Measurements from ENCODE around the gene TMEM151B. TPM values are rescaled to one million over a fixed set of nuclear protein-coding genes. Genes with fewer than 3 reads are reported as not detected.

TMEM151B gene
- total and polyA plus RNA-seq, 2 of the 13 experiments (the other 11 are each of a cell fraction or from before 2014, with no cell fraction given): not detected

DNA sequence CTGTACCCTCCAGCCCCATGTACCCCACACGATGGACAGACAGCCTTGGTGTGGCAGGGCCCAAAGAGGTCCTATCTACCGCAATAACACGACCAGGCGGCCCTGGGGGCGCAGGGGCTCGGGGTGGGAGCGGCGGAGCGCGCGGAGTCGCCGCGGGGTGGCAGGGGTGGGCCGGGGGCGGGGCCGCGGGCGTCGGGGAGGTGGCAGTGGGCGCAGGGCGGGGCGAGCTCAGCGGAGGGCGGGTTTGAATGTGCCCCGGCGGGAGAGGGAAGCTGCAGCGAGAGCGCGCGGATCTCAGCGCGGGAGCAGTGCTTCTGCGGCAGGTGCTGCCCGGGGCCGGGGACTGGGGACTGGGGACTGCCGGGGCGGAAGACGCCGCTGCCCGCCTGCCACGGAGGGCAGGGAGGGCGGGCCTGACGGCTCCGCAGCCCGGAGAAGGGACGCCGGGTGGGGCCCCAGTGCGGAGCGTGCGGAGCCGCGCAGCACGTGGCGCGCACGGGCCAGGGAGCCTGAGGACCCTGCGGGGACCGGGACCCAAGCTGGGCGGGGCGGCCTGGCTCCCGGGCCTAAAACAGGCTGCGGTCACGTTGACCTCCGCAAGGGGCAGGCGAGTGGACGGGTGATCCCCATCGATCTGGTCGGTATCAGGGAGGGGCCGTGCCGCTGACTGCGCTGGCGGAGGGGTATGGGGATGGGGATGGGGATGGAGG lies 46.8 kb upstream of the TMEM151B start, which contains the start of gene SLC29A1 (continued):
- TF ChIP-seq CEBPZ (IDR thresholded peaks at IDR 0.05; ENCODE audit: low read length) (no peak), ZNF629 (CRISPR knock-in tag; conservative IDR thresholded peaks at IDR 0.05) (0 out of 2 replicates have a peak, but pooled peaks have one; percentile 34), HES4 (CRISPR knock-in tag; IDR thresholded peaks at IDR 0.05; ENCODE audit: borderline replicate concordance) (peak; percentile 75; the same call in 1 of the 2 replicates), GFI1 (CRISPR knock-in tag; IDR thresholded peaks at IDR 0.05; ENCODE audit: borderline replicate concordance) (peak; percentile 47; the same call in 1 of the 2 replicates), ZSCAN21 (CRISPR knock-in tag; IDR thresholded peaks at IDR 0.05; ENCODE audit: borderline replicate concordance) (peak; percentile 66), HINFP (CRISPR knock-in tag; IDR thresholded peaks at IDR 0.05; ENCODE audit: low read depth) (no peak; the same call in none of the 2 replicates), MBD4 (IDR thresholded peaks at IDR 0.05; ENCODE audit: borderline replicate concordance, low read length) (no peak), SP5 (CRISPR knock-in tag; IDR thresholded peaks at IDR 0.05; ENCODE audit: borderline replicate concordance, low read depth) (peak; percentile 68), GTF2F1 (IDR thresholded peaks at IDR 0.05; ENCODE audit: low read length) (no peak), PHF8 (CRISPR knock-in tag; IDR thresholded peaks at IDR 0.05) (peak; percentile 66), ZNF530 (CRISPR knock-in tag; IDR thresholded peaks at IDR 0.05; ENCODE audit: low read depth) (no peak), KDM4B (CRISPR knock-in tag; IDR thresholded peaks at IDR 0.05) (no peak), MIER3 (CRISPR knock-in tag; IDR thresholded peaks at IDR 0.05; ENCODE audit: borderline replicate concordance) (no peak; the same call in 1 of the 2 replicates), IKZF1 (IDR thresholded peaks at IDR 0.05) (no peak), CEBPG (CRISPR knock-in tag; IDR thresholded peaks at IDR 0.05) (no peak), ARNT (IDR thresholded peaks at IDR 0.05) (no peak), KLF15 (CRISPR knock-in tag; IDR thresholded peaks at IDR 0.05; ENCODE audit: borderline replicate concordance) (no peak), HMGA1 (CRISPR knock-in tag; conservative IDR thresholded peaks at IDR 0.05) (no peak), MED13 (CRISPR knock-in tag; IDR thresholded peaks at IDR 0.05) (peak; percentile 49; the same call in 1 of the 2 replicates), ZNF678 (CRISPR knock-in tag; IDR thresholded peaks at IDR 0.05) (0 out of 2 replicates have a peak, but pooled peaks have one; percentile 37), ZNF136 (CRISPR knock-in tag; IDR thresholded peaks at IDR 0.05; ENCODE audit: low read depth) (no peak), POLR2A (IDR thresholded peaks at IDR 0.05; ENCODE audit: insufficient read depth in 1 of 2, low read depth in 2 of 2, low read length in 2 of 2) (peak in 1 of 2 experiments; percentile 55; a peak in 2 of 4 replicates), GPN1 (CRISPR knock-in tag; IDR thresholded peaks at IDR 0.05; ENCODE audit: borderline replicate concordance) (no peak), SRSF1 (optimal IDR thresholded peaks at IDR 0.05; ENCODE audit: low read depth, low read length) (no peak), SMARCC2 (IDR thresholded peaks at IDR 0.05) (no peak), TMF1 (CRISPR knock-in tag; IDR thresholded peaks at IDR 0.05; ENCODE audit: low read depth) (peak; percentile 50; the same call in 1 of the 2 replicates), KLF9 (CRISPR knock-in tag; IDR thresholded peaks at IDR 0.05; ENCODE audit: low read depth) (no peak), TGIF2 (CRISPR knock-in tag; IDR thresholded peaks at IDR 0.05) (no peak)

Measured in HepG2 (cell line).